ENCODE data around the gene RNF141. TPM values are rescaled to one million over a fixed set of nuclear protein-coding genes. Genes with fewer than 3 reads are reported as not detected.

The RNF141 gene
- total RNA-seq, 1 experiment from 2014 or later = 74.8 TPM

DNA sequence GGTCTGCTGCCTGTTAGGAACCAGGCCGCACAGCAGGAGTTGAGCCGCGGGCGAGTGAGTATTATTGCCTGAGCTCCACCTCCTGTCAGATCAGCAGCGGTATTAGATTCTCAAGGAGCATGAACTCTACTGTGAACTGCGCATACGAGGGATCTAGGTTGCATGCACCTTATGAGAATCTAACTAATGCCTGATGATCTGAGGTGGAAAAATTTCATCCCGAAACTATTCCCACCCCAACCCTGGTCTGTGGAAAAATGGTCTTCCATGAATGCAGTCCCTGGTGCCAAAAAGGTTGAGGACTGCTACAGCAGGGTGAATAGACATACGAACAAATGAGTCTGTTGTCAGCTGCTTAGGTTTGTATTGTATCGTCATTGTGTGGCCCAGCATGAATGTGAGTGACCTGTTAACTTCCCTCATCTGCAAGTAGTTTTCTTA, 29.8 kb downstream of the RNF141 start:
- POLR2A ChIA-PET = no interaction called here
- no peaks in the 10 kb centered on the region for H3K4me1 Mint-ChIP-seq (ENCODE audit: low read depth, unreplicated experiment)

DNA sequence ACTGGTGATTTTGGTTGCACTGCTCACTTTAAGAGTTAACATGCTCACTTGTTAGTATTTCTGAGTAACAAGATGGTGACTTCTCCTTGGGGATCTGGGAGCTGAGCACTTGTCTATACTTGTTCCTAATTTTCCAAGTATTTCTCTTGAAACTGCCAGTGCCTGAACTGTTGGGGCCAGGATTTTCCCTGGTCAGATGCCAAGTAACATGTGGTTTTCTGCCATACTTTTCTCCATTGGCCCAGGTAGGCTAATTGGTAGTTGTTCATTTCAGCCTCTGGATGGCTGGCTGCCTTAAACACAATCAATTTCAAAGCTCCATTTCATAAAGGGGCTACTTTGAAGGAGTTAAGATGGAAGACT, 35.0 kb downstream of the RNF141 start:
- no peaks in the 10 kb centered on the region for H3K36me3 ChIP-seq (ENCODE audit: control insufficient read depth, insufficient read depth, low read length)
- POLR2A ChIA-PET = no interaction called here
- BruUV-seq (replicated peaks) = no TSS peak
- no peaks in the 10 kb centered on the region for H3K27me3 Mint-ChIP-seq (ENCODE audit: insufficient read depth, unreplicated experiment)
- H3K4me1 Mint-ChIP-seq (ENCODE audit: low read depth, unreplicated experiment) = no peaks in the 10 kb centered on the region
- no peaks in the 10 kb centered on the region for H3K27me3 ChIP-seq (replicated peaks; ENCODE audit: control insufficient read depth, insufficient read depth, low read length)
- no peaks in the 10 kb centered on the region for H3K9me3 Mint-ChIP-seq (ENCODE audit: unreplicated experiment)
- no peak for DNase-seq
- H3K9me3 ChIP-seq = no peaks in the 10 kb centered on the region
- H3K4me3 Mint-ChIP-seq (ENCODE audit: unreplicated experiment) = no peak overlapping the region
- H3K36me3 Mint-ChIP-seq (ENCODE audit: insufficient read depth, unreplicated experiment) = no peaks in the 10 kb centered on the region
- H3K27ac Mint-ChIP-seq (ENCODE audit: unreplicated experiment) = no peak overlapping the region
- no peaks in the 10 kb centered on the region for H3K4me1 ChIP-seq
- CTCF ChIA-PET = no interaction called here
- TF ChIP-seq, protein P1, sequence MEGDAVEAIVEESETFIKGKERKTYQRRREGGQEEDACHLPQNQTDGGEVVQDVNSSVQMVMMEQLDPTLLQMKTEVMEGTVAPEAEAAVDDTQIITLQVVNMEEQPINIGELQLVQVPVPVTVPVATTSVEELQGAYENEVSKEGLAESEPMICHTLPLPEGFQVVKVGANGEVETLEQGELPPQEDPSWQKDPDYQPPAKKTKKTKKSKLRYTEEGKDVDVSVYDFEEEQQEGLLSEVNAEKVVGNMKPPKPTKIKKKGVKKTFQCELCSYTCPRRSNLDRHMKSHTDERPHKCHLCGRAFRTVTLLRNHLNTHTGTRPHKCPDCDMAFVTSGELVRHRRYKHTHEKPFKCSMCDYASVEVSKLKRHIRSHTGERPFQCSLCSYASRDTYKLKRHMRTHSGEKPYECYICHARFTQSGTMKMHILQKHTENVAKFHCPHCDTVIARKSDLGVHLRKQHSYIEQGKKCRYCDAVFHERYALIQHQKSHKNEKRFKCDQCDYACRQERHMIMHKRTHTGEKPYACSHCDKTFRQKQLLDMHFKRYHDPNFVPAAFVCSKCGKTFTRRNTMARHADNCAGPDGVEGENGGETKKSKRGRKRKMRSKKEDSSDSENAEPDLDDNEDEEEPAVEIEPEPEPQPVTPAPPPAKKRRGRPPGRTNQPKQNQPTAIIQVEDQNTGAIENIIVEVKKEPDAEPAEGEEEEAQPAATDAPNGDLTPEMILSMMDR (IDR thresholded peaks at IDR 0.05; ENCODE audit: insufficient read depth in 1 of 2, low read depth in 1 of 2, low read length in 1 of 2, severe bottlenecking in 1 of 2, unreplicated experiment in 1 of 2) = no peak
- intact Hi-C loops (cut with micrococcal nuclease; ENCODE audit: unreplicated experiment) = no loop called here
- H3K4me3 ChIP-seq (ENCODE audit: low read depth, low read length) = no peak overlapping the region

More for the DNA sequence above, 29.8 kb downstream of the RNF141 start:
- BruUV-seq (replicated peaks) = no TSS peak
- Histone ChIP-seq H3K36me3 (ENCODE audit: control insufficient read depth, insufficient read depth, low read length) (no peaks in the 10 kb centered on the region), H3K27me3 (replicated peaks; ENCODE audit: control insufficient read depth, insufficient read depth, low read length) (no peaks in the 10 kb centered on the region), H3K4me1 (no peaks in the 10 kb centered on the region), H3K9me3 (no peaks in the 10 kb centered on the region), H3K4me3 (ENCODE audit: low read depth, low read length) (no peak overlapping the region)
- TF ChIP-seq, protein P1 (IDR thresholded peaks at IDR 0.05; ENCODE audit: insufficient read depth in 1 of 2, low read depth in 1 of 2, low read length in 1 of 2, severe bottlenecking in 1 of 2, unreplicated experiment in 1 of 2) = no peak
- H3K9me3 Mint-ChIP-seq (ENCODE audit: unreplicated experiment) = no peaks in the 10 kb centered on the region
- H3K36me3 Mint-ChIP-seq (ENCODE audit: insufficient read depth, unreplicated experiment) = no peaks in the 10 kb centered on the region
- intact Hi-C loops (cut with micrococcal nuclease; ENCODE audit: unreplicated experiment) = loop anchor here (5.0 kb wide), 1 partner anchor 104 kb away; no protein-coding TSS in a partner anchor
- DNase-seq = no peak
- no peak overlapping the region for H3K27ac Mint-ChIP-seq (ENCODE audit: unreplicated experiment)
- H3K27me3 Mint-ChIP-seq (ENCODE audit: insufficient read depth, unreplicated experiment) = no peaks in the 10 kb centered on the region
- CTCF ChIA-PET = no interaction called here
- no peak overlapping the region for H3K4me3 Mint-ChIP-seq (ENCODE audit: unreplicated experiment)

DNA sequence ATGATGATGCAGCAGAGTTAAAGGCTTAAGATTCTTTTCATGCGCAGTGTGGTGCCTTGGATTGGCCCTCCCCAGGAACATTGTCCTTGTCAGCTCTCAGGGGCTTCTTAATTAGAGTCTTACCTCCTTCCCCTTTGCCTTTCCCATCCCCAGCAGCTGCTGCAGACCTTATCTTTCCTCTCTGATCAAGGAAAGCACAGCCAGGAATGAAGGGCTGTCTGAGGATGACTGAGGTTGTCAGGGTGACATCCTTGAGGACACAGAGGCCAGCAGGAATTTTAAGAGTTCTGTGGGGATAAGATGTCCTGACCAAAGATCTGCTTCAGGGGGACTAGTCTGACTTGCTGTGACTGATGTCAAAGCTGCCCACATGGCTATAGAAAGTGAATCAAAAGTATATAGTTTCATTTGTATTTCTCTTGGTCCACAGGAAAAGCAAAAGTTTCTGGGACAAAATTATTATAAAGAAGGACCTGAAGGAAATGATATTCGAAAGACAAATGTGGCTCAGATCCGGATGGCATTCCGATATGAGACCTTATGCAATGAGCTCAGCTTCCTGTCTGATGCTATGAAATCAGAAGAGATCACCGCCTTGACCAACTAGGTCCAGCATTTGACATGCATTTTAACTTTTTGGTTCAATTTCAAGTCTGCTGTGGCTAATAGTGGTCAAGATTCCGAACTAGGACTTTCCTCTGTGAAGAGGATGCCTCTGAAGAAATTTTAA, 35.5 kb downstream of the RNF141 start:
- no peak overlapping the region for H3K4me3 ChIP-seq (ENCODE audit: low read depth, low read length)
- ChIA-PET CTCF (no interaction called here), POLR2A (no interaction called here)
- DNase-seq = no peak
- intact Hi-C loops (cut with micrococcal nuclease; ENCODE audit: unreplicated experiment) = no loop called here
- Mint-ChIP-seq H3K27ac (ENCODE audit: unreplicated experiment) (no peak overlapping the region), H3K27me3 (ENCODE audit: insufficient read depth, unreplicated experiment) (no peaks in the 10 kb centered on the region), H3K9me3 (ENCODE audit: unreplicated experiment) (no peaks in the 10 kb centered on the region), H3K4me1 (ENCODE audit: low read depth, unreplicated experiment) (no peaks in the 10 kb centered on the region), H3K4me3 (ENCODE audit: unreplicated experiment) (no peak overlapping the region), H3K36me3 (ENCODE audit: insufficient read depth, unreplicated experiment) (no peaks in the 10 kb centered on the region)
- H3K27me3 ChIP-seq (replicated peaks; ENCODE audit: control insufficient read depth, insufficient read depth, low read length) = no peaks in the 10 kb centered on the region
- no peaks in the 10 kb centered on the region for H3K36me3 ChIP-seq (ENCODE audit: control insufficient read depth, insufficient read depth, low read length)
- no TSS peak for BruUV-seq (replicated peaks)
- TF ChIP-seq, protein P1 (IDR thresholded peaks at IDR 0.05; ENCODE audit: insufficient read depth in 1 of 2, low read depth in 1 of 2, low read length in 1 of 2, severe bottlenecking in 1 of 2, unreplicated experiment in 1 of 2) = no peak
- no peaks in the 10 kb centered on the region for H3K9me3 ChIP-seq
- H3K4me1 ChIP-seq = no peaks in the 10 kb centered on the region

Measured in Caco-2 (cell line).